Measurements from ENCODE around the gene ELL3. TPM values are rescaled to one million over a fixed set of nuclear protein-coding genes. Genes with fewer than 3 reads are reported as not detected.

The ELL3 gene, protein sequence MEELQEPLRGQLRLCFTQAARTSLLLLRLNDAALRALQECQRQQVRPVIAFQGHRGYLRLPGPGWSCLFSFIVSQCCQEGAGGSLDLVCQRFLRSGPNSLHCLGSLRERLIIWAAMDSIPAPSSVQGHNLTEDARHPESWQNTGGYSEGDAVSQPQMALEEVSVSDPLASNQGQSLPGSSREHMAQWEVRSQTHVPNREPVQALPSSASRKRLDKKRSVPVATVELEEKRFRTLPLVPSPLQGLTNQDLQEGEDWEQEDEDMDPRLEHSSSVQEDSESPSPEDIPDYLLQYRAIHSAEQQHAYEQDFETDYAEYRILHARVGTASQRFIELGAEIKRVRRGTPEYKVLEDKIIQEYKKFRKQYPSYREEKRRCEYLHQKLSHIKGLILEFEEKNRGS
- total RNA-seq (2014; rRNA removed; shearing (Covaris generic)), result 1.2 and 1.3 TPM in 2 replicates

DNA sequence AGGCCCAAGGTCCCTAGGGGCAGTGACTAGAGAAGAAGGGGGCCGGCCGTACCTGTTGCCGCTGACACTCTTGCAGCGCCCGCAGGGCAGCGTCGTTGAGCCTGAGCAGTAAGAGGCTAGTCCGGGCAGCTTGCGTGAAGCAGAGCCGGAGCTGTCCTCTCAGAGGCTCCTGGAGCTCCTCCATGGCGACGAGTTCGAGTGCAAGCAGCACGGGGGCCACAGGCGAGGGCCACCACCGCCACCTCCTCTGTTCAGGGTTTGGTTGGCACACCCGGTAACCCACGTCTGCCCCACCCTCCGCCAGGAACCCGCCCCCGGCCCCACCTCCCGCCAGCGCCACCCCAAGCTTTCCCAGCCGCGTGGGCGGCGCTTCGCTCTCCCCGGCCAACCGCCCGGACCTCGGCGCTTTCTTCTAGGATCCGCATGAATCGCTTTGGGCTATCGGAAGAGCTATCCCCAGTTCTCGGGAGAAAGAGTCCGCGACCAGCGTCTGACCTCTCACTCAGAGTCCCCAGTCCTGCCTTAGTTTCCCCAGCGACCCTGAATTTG, at the start of gene ELL3:
Gene ELL3 (minus strand): TSS at position 249 of the 549 bp plus-strand sequence. CDS start 65 bp downstream, at position 184.

DNA sequence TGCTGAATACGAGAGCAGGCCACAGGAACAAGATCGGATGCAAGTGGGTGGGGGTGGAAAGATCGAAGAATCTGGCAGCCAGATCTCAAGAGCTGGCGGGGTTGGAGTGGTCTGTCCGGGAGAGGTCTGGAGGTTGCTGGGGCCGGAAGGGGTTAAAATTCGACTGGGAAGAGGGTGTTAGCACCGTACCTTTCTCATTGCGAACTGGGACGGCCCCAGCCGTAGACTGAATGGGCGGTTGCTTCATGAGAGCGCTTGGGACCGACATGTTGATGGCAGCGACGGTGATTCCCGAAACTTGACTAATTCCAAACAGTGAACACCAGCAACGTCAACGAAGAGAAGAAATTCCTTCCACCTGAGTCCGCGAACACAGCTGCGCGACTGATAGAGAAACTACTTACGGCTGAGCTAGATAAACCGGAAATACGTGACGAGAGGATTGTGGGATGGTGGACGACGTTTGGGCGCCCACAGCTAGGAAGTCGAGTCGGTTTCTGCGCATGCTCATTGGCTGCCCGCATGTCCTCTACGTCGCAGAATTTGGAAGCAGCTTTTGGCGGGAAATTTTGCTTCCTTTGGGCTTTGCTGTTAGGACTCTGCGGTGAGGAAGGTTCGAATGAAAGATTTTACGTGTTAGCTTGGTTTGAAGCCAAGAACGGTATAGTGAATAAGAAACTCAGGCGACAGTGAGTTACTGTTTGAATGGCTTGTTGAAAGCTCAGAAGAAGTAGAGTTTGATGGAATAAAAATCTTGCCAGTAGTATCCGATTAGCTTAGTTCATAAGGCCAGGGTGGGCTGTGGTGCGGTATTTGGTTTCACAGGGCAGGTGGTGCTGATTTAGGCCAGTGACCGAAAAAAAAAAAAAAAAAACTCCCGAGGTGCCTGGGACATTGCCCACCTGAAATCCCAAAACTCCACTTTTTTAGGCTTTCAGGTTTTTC, 47.8 kb upstream of the ELL3 start, which contains the start of gene MFAP1:
Gene MFAP1 (minus strand): TSS at position 389 of the 945 bp plus-strand sequence. CDS start 121 bp downstream, at position 268.

DNA sequence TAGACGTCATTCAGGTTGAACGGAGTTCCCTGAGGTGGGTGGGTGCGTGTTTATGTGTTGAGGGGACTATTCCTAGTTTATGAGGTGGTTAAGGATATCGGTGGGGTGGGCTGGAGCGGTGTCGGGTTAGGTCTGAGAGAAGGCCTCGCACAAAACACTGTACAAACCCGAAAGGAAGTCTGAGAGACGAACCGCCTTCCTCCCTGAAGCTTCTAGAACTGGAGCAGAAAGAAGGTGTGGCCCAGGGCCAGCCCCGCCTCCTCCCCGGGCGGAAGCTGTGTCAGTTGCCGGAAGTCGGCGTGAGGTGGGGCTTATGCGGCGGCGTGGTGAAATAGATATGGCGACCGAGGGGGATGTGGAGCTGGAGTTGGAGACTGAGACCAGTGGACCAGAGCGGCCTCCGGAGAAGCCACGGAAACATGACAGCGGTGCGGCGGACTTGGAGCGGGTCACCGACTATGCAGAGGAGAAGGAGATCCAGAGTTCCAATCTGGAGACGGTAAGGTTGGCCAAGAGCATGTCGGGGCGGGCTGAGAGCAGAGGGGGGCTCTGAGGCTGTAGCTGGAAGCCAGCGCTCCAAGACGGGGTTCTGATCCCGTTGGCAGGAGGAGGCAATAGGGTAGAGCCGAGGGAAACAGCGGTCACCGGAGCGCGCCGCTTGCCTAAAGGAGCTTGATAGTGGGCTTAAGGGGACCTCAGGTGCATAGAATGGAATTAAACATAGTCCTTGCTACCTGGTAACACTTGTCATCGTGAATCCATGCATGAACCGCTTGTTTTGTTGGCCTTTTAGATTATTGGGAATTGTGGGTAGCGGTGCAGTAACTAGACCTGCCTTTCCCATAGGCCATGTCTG, 23.7 kb upstream of the ELL3 start, which contains the start of gene HYPK:
Gene HYPK (plus strand): TSS at position 314 of the 856 bp plus-strand sequence. CDS start 24 bp downstream, at position 338.

DNA sequence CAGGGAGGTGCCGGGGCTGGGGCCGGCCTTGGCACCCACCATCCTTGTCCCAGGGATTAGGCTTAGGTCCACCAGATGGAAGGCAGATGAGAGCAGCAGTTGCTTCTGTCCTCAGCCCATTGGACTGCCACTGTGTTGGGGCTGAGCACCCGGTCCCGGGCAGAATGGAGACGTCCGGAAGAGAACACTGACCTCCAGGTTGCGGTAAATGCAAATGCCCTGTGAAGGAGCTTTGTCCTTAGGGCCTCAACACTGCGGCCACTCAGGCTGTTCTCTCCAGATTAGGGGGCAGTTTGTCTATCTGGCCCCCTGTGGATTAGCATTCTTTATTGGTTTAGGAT, 23.1 kb upstream of the ELL3 start, which contains the start of gene SERINC4:
Gene SERINC4 (minus strand): TSS at position 276 of the 341 bp plus-strand sequence. CDS start 234 bp downstream, at position 42.

DNA sequence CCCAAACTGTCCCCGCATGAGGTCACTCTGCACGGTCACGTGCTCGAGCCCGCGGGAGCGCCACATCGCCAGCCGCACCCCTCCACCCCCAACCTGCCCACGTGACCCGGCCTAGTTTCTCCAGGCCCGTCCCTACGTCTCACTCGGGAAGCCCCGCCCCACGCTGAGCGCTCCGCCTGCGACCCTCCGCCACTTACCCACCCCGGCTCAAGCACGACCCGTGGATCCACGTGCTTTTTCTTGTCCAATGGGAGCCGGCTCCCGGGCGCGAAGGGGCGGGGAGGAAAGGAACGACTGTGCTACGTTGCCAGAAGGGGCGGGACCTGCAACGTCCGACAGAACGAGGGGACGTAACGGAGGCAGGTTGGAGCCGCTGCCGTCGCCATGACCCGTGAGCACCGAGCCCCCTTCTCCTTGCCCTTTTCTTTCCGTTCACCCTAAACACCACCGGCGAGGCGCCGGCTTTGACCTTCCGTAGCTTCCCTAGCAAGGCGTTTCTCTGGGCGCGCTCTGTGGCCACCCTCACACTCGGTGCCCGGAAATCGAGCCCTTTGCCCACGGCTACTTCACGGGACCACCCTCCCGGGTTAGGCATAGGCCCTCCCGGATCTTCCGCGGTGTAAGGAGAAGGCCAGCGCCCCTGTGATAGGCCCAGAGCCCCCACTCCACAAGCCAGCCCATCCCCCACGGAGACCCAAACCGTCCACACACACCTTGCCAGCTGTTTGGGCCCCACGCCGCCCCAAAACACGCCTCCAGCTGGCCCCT, 15.4 kb upstream of the ELL3 start, which contains the start of gene SERF2:
Gene SERF2 (plus strand): TSS at position 328 of the 768 bp plus-strand sequence. CDS start 57 bp downstream, at position 385.

DNA sequence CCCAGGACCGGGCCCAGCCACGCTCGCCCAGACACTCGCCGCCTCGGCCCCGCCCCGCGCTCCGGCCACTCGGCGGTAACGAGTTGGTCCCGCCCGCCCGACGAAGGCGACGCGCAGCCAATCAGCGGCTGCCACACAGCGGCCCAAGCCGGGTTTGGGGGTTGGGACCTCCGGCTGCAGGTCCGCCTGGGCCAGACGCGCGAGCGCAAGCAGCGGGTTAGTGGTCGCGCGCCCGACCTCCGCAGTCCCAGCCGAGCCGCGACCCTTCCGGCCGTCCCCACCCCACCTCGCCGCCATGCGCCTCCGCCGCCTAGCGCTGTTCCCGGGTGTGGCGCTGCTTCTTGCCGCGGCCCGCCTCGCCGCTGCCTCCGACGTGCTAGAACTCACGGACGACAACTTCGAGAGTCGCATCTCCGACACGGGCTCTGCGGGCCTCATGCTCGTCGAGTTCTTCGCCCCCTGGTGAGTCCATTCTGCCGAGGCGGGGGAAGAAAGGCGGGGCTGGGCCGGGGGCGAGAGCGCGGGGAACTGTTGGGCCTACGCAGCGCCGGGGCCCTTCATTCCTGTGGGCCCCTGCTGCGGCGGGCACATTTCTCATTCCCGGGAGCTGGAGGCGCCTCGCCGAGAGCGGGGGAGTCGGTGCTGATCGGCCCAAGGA, 30.4 kb downstream of the ELL3 start, which contains the start of gene PDIA3:
Gene PDIA3 (plus strand): TSS at position 194 of the 658 bp plus-strand sequence. CDS start 102 bp downstream, at position 296.

Small RNA genes lying within 50 kb of the gene (small RNA-seq; reads per million reads assigned to genes)
- gene MIR1282, result not detected
- gene RNU6-354P, result not detected

Other genes with a start within 250 kb of the ELL3 start
- gene PPIP5K1, start 186.8 kb downstream of the ELL3 start, total RNA-seq (2014; rRNA removed; shearing (Covaris generic)), result 7.5 and 26.7 TPM in 2 replicates
- gene CKMT1B, start 182.9 kb downstream of the ELL3 start, total RNA-seq (2014; rRNA removed; shearing (Covaris generic)), result 1.3 TPM in 1 of 2 replicates, not detected in the other
- gene STRC, start 158.2 kb downstream of the ELL3 start, total RNA-seq (2014; rRNA removed; shearing (Covaris generic)), result 0.21 TPM in 1 of 2 replicates, not detected in the other
- 1.1 and 2.0 TPM in 2 replicates for gene CATSPER2, start 128.1 kb downstream of the ELL3 start, total RNA-seq (2014; rRNA removed; shearing (Covaris generic))
- 0.34 and 0.45 TPM in 2 replicates for gene CKMT1A, start 83.1 kb downstream of the ELL3 start, total RNA-seq (2014; rRNA removed; shearing (Covaris generic))
- 99.9 and 113 TPM in 2 replicates for gene PDIA3, start 30.5 kb downstream of the ELL3 start, total RNA-seq (2014; rRNA removed; shearing (Covaris generic))
- 517 and 590 TPM in 2 replicates for gene SERF2, start 15.4 kb upstream of the ELL3 start, total RNA-seq (2014; rRNA removed; shearing (Covaris generic))
- 0.08 and 0.23 TPM in 2 replicates for gene SERINC4, start 23.3 kb upstream of the ELL3 start, total RNA-seq (2014; rRNA removed; shearing (Covaris generic))
- gene HYPK, start 23.6 kb upstream of the ELL3 start, total RNA-seq (2014; rRNA removed; shearing (Covaris generic)), result 40.3 and 59.4 TPM in 2 replicates
- gene MFAP1, start 47.7 kb upstream of the ELL3 start, total RNA-seq (2014; rRNA removed; shearing (Covaris generic)), result 25.8 and 27.2 TPM in 2 replicates
- 19.4 and 27.3 TPM in 2 replicates for gene WDR76, start 50.0 kb upstream of the ELL3 start, total RNA-seq (2014; rRNA removed; shearing (Covaris generic))

Measured in A375 (cell line).